H1 (cell line): ENCODE measurements around the gene CHAD. TPM values are rescaled to one million over a fixed set of nuclear protein-coding genes. Genes with fewer than 3 reads are reported as not detected.
A peak's percentile ranks its signal among the peaks of the same experiment; 100 is the strongest.

Experiments used
- CTCF ChIA-PET: fragments of 300-600 bp; sonication (Branson Sonifier 250); formaldehyde crosslinking; loops from one replicate; lab custom pipeline; 2021; ENCODE audit not compliant: partially characterized antibody; lab: Charles Lee
- POLR2A ChIA-PET: fragments of 300-600 bp; sonication (Branson Sonifier 250); formaldehyde crosslinking; loops from one replicate; lab custom pipeline; 2021; ENCODE audit warnings: inconsistent platforms; ENCODE audit not compliant: partially characterized antibody; lab: Charles Lee
- DNase-seq, 2 experiments: peaks; one replicate each; pipeline versions ENCODE4 v3.0.0 to v3.0.0-alpha.2; 2010 to 2022; ENCODE audit warnings: low spot score in 2 of 2, low read depth in 1 of 2, mixed read lengths in 1 of 2
- FAIRE-seq: peaks from 2 replicates; lab custom pipeline; 2011; peaks lifted over from hg19 to GRCh38; lab: Jason Lieb, UNC
- H2AFZ ChIP-seq: 2 replicates; pipeline ENCODE4 v1.8.1; 2012; ENCODE audit warnings: low read length, inconsistent platforms
- H2AK5ac ChIP-seq: 2 replicates; pipeline ENCODE4 v1.6.1; 2013; ENCODE audit warnings: low read depth, low read length
- H2BK120ac ChIP-seq: replicated peaks from 2 replicates; pipeline ENCODE3; 2013; ENCODE audit warnings: low read depth, low read length, inconsistent platforms
- H2BK12ac ChIP-seq: 2 replicates; pipeline ENCODE4 v1.6.1; 2013; ENCODE audit warnings: low read depth, low read length
- H2BK15ac ChIP-seq: 2 replicates; pipeline ENCODE4 v1.6.1; 2013; ENCODE audit warnings: low read length
- H2BK20ac ChIP-seq: 2 replicates; pipeline ENCODE4 v1.6.1; 2013; ENCODE audit warnings: low read length
- H2BK5ac ChIP-seq: 2 replicates; pipeline ENCODE4 v1.6.1; 2013; ENCODE audit warnings: low read depth, low read length
- H3K14ac ChIP-seq: 2 replicates; pipeline ENCODE4 v1.6.1; 2013; ENCODE audit warnings: inconsistent platforms; ENCODE audit not compliant: insufficient read length
- H3K18ac ChIP-seq: 2 replicates; pipeline ENCODE4 v1.6.1; 2013; ENCODE audit warnings: low read length; ENCODE audit errors: extremely low read depth
- H3K23ac ChIP-seq: 2 replicates; pipeline ENCODE4 v1.6.1; 2013; ENCODE audit warnings: inconsistent platforms; ENCODE audit not compliant: insufficient read length
- H3K23me2 ChIP-seq: 2 replicates; pipeline ENCODE4 v1.6.1; 2013; ENCODE audit warnings: low read depth, low read length
- H3K27ac ChIP-seq: 2 replicates; pipeline ENCODE4 v1.6.1; 2011; ENCODE audit warnings: low read depth, low read length, inconsistent platforms
- H3K27me3 ChIP-seq, 4 experiments: replicated peaks in 1 of 4; 1 replicate in 1 of 4; 2 replicates in 3 of 4; pipeline versions ENCODE4 v1.6.1 to v1.8.1; 2011 to 2013; ENCODE audit warnings: low read length in 3 of 4, mild to moderate bottlenecking in 3 of 4, inconsistent platforms in 2 of 4, mixed read lengths in 2 of 4, moderate library complexity in 1 of 4; ENCODE audit not compliant: control insufficient read depth in 3 of 4, insufficient read depth in 3 of 4; ENCODE audit errors: extremely low read depth in 1 of 4
- H3K36me3 ChIP-seq, 4 experiments: 2 replicates each; pipeline versions ENCODE4 v1.6.1 to v1.8.1; 2011 to 2013; ENCODE audit warnings: mild to moderate bottlenecking in 4 of 4, low read length in 3 of 4, moderate library complexity in 2 of 4, control low read depth in 1 of 4, inconsistent platforms in 1 of 4; ENCODE audit not compliant: insufficient read depth in 4 of 4, control insufficient read depth in 2 of 4
- H3K4ac ChIP-seq: replicated peaks from 2 replicates; pipeline ENCODE3; 2013; ENCODE audit warnings: low read length, low read depth, mixed read lengths, inconsistent platforms; ENCODE audit not compliant: insufficient read length
- H3K4me1 ChIP-seq, 4 experiments: replicated peaks in 1 of 4; 1 replicate in 1 of 4; 2 replicates in 3 of 4; pipeline versions ENCODE4 v1.6.1 to v1.8.1; 2011 to 2013; ENCODE audit warnings: low read length in 3 of 4, inconsistent platforms in 2 of 4, mixed read lengths in 1 of 4; ENCODE audit not compliant: insufficient read depth in 4 of 4, control insufficient read depth in 3 of 4
- H3K4me2 ChIP-seq, 2 experiments: 2 replicates each; pipeline versions ENCODE4 v1.6.1 to v1.8.1; 2011 to 2013; ENCODE audit warnings: low read depth in 2 of 2, low read length in 2 of 2, control low read depth in 1 of 2, inconsistent platforms in 1 of 2, mild to moderate bottlenecking in 1 of 2; ENCODE audit not compliant: insufficient read depth in 1 of 2
- H3K4me3 ChIP-seq, 4 experiments: fragments of 200-600, 300-600 bp in 1 of 4; sonication (generic), shearing (Covaris generic), sonication (Bioruptor Twin) in 1 of 4; 2 replicates each; pipeline versions ENCODE4 v1.5.1 to v1.8.1; 2011 to 2016; ENCODE audit warnings: low read length in 4 of 4, low read depth in 3 of 4, control low read depth in 2 of 4, inconsistent platforms in 2 of 4, mild to moderate bottlenecking in 2 of 4, mixed read lengths in 1 of 4, moderate library complexity in 1 of 4; ENCODE audit not compliant: insufficient read depth in 2 of 4; ENCODE audit errors: extremely low read depth in 1 of 4
- H3K56ac ChIP-seq: replicated peaks from 2 replicates; pipeline ENCODE3; 2013; ENCODE audit warnings: low read depth, mild to moderate bottlenecking, mixed read lengths, low read length, inconsistent platforms; ENCODE audit not compliant: insufficient read length
- H3K79me1 ChIP-seq: 2 replicates; pipeline ENCODE4 v1.6.1; 2013; ENCODE audit warnings: low read depth, low read length, control low read depth
- H3K79me2 ChIP-seq, 2 experiments: 2 replicates each; pipeline versions ENCODE4 v1.6.1 to v1.8.1; 2012 to 2013; ENCODE audit warnings: low read length in 2 of 2, mild to moderate bottlenecking in 2 of 2, inconsistent platforms in 1 of 2; ENCODE audit not compliant: insufficient read depth in 2 of 2, control insufficient read depth in 1 of 2
- H3K9ac ChIP-seq, 4 experiments: replicated peaks in 1 of 4; 1 replicate in 1 of 4; 2 replicates in 3 of 4; pipeline versions ENCODE4 v1.6.1 to v1.8.1; 2011 to 2013; ENCODE audit warnings: low read depth in 3 of 4, low read length in 3 of 4, control low read depth in 2 of 4, mild to moderate bottlenecking in 2 of 4, moderate library complexity in 2 of 4, inconsistent platforms in 1 of 4; ENCODE audit errors: extremely low read depth in 1 of 4
- H3K9me3 ChIP-seq, 2 experiments: 2 replicates each; pipeline versions ENCODE4 v1.6.1 to v1.8.1; 2012 to 2013; ENCODE audit warnings: mild to moderate bottlenecking in 2 of 2, moderate library complexity in 2 of 2, control low read depth in 1 of 2, inconsistent platforms in 1 of 2, low read depth in 1 of 2, low read length in 1 of 2, mixed read lengths in 1 of 2; ENCODE audit not compliant: insufficient read depth in 2 of 2
- H4K20me1 ChIP-seq, 2 experiments: replicated peaks in 1 of 2; 2 replicates each; pipeline versions ENCODE3 to v1.8.1; 2011 to 2013; ENCODE audit warnings: inconsistent platforms in 2 of 2, low read length in 2 of 2, mild to moderate bottlenecking in 1 of 2; ENCODE audit not compliant: insufficient read depth in 2 of 2, control insufficient read depth in 1 of 2
- H4K5ac ChIP-seq: 2 replicates; pipeline ENCODE4 v1.6.1; 2013; ENCODE audit warnings: low read length, low read depth, mixed read lengths, inconsistent platforms; ENCODE audit not compliant: insufficient read length
- H4K8ac ChIP-seq: 2 replicates; pipeline ENCODE4 v1.8.0; 2013; ENCODE audit warnings: mild to moderate bottlenecking, moderate library complexity, low read length, inconsistent platforms; ENCODE audit not compliant: insufficient read depth; ENCODE audit errors: extremely low read depth
- H4K91ac ChIP-seq: replicated peaks from 2 replicates; pipeline ENCODE3; 2013; ENCODE audit warnings: low read length, mixed read lengths, inconsistent platforms; ENCODE audit not compliant: insufficient read length
- CEBPB ChIP-seq: IDR thresholded peaks from 2 replicates; pipeline ENCODE4 v1.6.1; 2012; ENCODE audit warnings: low read depth, low read length
- E2F6 ChIP-seq: IDR thresholded peaks from 2 replicates; pipeline ENCODE4 v1.6.1; 2012; ENCODE audit warnings: inconsistent platforms
- WGBS, 2 experiments: shearing (Covaris generic) in 1 of 2; methylation state at CpG; one replicate each; pipeline versions ENCODE4 v1.1.6 to v1.1.7; 2013 to 2015; ENCODE audit warnings: low lambda C conversion rate in 2 of 2, mixed read lengths in 2 of 2, inconsistent platforms in 1 of 2, low coverage in 1 of 2, missing lambda C conversion rate in 1 of 2; ENCODE audit not compliant: insufficient replicate concordance in 2 of 2, insufficient coverage in 1 of 2, insufficient read length in 1 of 2; ENCODE audit errors: extremely low coverage in 1 of 2, missing lambda C conversion rate in 1 of 2; 5-methylcytosine and 5-hydroxymethylcytosine counted together
- polyA plus RNA-seq, 7 experiments: library from polyadenylated mRNA; depleted of rRNA in 3 of 7; stranded (reverse) in 5 of 7; unstranded in 2 of 7; fragments of >200 nt in 5 of 7; fragments of 200-250 nt in 2 of 7; gene quantifications; 1 replicate in 5 of 7; 2 replicates in 1 of 7; 4 replicates in 1 of 7; pipeline versions ENCODE4 v1.2.1 to v1.2.3, GENCODE V29; 2011 to 2013; ENCODE audit warnings: missing spikeins in 2 of 7, mixed read lengths in 2 of 7
- total RNA-seq: library from RNA; stranded (reverse); fragmentation: NEBNext Ultra II Directional; extraction: Animal tissue kit (Norgen Biotek cat#: 25700); gene quantifications from 2 replicates; pipeline ENCODE4 v1.2.1, GENCODE V29; 2021

The CHAD gene
- total and polyA plus RNA-seq, 2 of the 8 experiments (the other 6 are each of a cell fraction or from before 2014, with no cell fraction given), result 0.03 TPM; not detected in 1

GRCh38 chr17:50517504-50518383, 49.1 kb upstream of the CHAD start:
- Histone ChIP-seq H3K4me1 (peaks cover 0 to 2% (median 0%) of the 10 kb centered on the region in 4 experiments; a peak in 2 of 7 replicates), H3K18ac (no peak overlapping the region), H3K4ac (no peak overlapping the region), H3K79me1 (no peaks in the 10 kb centered on the region), H3K36me3 (no peaks in the 10 kb centered on the region), H4K5ac (no peak overlapping the region), H3K9ac (no peak overlapping the region; a peak in 1 of 7 replicates), H3K14ac (no peak overlapping the region), H3K79me2 (no peaks in the 10 kb centered on the region), H3K27ac (no peak overlapping the region), H3K4me2 (no peak overlapping the region), H2BK20ac (0 out of 2 replicates have a peak overlapping the region, but pooled peaks have one; percentile 32), H2BK15ac (no peak overlapping the region), H3K56ac (no peak overlapping the region), H3K23me2 (no peaks in the 10 kb centered on the region), H2BK5ac (no peak overlapping the region), H3K9me3 (no peaks in the 10 kb centered on the region), H2AK5ac (no peak overlapping the region), H4K91ac (peak overlapping the region; percentile 72), H2BK120ac (no peak overlapping the region)
- ChIA-PET POLR2A (interaction anchor here (0.7 to 1.0 kb wide), 2 partner anchors 10 to 11 kb away, joined by 3 to 4 read pairs; no protein-coding TSS in a partner anchor), CTCF (interaction anchor here (0.9 to 2.8 kb wide), 7 partner anchors 10 to 35 kb away, joined by 3 to 12 read pairs (median 4); partner anchors contain the start of gene EPN3)
- FAIRE-seq (no peak), DNase-seq (no peak)
- 0 out of 2 replicates have a peak, but pooled peaks have one; percentile 46 for TF ChIP-seq E2F6
- no peak for TF ChIP-seq CEBPB
- TF ChIP-seq, all 59 proteins: peak for 1
- no peak overlapping the region for H2BK12ac ChIP-seq
- 0 out of 2 replicates have a peak overlapping the region, but pooled peaks have one; percentile 3 for H2AFZ ChIP-seq
- H3K23ac ChIP-seq, result no peak overlapping the region
- 82% methylated on average over 8 of the region's 8 CpGs; no CpG with 5 or more reads in 1 of the 2 experiments for WGBS, 2 experiments
- no peak overlapping the region for H3K4me3 ChIP-seq
- H3K27me3 ChIP-seq, result no peaks in the 10 kb centered on the region; a peak in 1 of 7 replicates
- H4K8ac ChIP-seq, result no peak overlapping the region
- H4K20me1 ChIP-seq, result no peaks in the 10 kb centered on the region
